RPMI7951 (cell line): ENCODE results near the gene PRR5L. TPM values are rescaled to one million over a fixed set of nuclear protein-coding genes. Genes with fewer than 3 reads are reported as not detected.

Experiments
- DNase-seq: peaks from one replicate; pipeline ENCODE4 v3.0.0-alpha.2; 2012; ENCODE audit warnings: low read depth
- total RNA-seq: library from RNA; depleted of rRNA; stranded (reverse); fragments of >200 nt; shearing (Covaris generic); gene quantifications from 2 replicates; pipeline ENCODE4 v1.2.3, GENCODE V29; 2014

Gene PRR5L
- total RNA-seq, 1 experiment from 2014 or later = 23.2 TPM

DNA sequence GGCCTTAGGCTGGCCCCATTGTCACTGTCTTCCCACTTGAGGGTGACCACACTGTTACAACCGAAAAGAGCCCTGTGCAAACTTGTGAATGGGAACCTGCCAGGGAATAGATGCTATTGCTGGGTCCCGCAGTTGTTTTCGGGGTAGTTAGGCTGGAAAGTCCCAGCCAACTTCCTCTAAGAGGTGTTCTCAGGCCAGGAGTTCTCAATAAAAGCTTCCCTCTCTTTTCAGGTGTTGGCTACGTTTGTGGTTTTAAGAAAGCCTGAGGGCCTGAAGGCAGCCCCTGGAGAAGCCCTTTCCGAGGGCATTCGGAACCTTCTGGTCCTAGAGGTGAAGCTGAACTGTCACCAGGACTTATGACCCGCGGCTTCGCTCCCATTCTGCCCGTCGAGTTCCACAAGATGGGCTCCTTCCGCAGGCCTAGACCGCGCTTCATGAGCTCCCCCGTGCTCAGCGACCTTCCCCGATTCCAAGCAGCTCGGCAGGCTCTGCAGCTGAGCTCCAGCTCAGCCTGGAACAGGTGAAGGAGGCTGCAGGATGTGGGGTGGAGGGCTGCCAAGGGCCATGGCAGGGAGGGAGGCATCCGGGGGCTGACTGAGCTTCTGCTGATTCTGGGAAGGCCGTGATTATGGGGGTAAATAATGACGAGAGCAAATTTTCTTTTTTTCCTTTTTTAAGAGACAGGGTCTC, 104.8 kb downstream of the PRR5L start:
- no peak for DNase-seq

DNA sequence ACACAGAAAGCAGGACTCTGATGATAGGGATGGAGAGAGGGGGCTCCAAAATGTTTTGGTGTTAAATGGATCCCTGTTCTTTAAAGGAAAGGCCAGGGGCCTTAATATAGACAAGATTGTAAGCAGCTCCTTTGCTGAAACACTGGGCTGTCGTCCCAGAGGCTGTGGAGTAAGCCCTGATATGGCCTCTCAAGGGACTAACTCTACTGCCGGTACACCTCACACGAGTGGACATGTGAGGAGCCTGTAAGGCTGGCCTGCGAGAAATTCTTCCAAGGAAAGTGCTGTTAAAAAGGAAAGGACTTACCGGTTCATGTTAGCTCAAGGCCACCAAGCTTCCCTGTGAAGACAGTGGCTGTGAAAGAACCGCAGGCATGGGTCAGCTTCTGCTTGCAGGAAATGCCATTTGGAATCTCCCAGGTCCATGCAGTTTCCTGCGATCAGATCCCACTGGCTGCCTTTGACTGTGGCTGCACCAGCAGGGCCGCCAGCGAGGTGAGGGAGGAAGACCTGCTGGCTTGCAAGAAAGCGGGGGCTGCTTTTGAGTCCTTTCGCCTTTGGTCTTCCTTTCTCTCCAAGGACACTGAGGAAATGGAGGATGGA, 106.6 kb downstream of the PRR5L start:
- DNase-seq = no peak

DNA sequence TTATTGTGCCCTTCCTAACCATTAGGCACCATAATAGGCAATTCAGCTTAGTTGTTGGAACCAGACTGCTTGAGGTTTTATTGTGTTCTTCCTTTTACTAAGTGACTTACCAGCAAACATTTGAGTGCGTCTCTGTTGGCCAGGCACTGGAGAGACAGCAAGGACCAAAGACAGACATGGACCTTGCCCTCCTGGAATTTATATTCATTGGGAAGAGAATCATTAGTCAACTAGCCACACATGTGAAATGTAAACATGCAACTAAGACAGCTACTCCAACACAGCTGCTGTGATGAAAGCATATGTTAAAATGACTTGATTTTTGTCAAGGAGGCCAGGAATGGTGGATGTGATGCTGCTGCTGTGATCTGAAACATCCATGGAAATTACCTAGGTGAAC, 107.6 kb downstream of the PRR5L start:
- DNase-seq = no peak

DNA sequence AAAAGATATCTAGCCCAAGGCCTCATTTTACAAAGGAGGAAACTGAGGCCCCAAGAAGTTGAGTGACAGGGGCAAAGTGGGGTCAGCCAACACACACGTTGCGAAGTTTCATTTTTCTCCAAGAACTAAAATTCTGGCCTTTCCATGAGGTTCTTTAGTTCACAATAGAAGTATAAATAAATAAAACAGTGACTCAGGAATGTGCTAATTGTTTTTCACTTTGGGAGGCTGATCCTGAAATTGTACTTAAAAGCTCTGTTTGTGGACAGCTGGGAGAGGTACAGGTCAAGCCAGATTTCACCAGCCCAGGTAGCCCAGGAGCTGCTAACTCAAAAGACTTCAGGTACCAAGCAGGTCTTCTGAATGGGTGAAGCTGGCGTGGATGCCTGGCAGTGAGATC, 108.7 kb downstream of the PRR5L start:
- DNase-seq = no peak

DNA sequence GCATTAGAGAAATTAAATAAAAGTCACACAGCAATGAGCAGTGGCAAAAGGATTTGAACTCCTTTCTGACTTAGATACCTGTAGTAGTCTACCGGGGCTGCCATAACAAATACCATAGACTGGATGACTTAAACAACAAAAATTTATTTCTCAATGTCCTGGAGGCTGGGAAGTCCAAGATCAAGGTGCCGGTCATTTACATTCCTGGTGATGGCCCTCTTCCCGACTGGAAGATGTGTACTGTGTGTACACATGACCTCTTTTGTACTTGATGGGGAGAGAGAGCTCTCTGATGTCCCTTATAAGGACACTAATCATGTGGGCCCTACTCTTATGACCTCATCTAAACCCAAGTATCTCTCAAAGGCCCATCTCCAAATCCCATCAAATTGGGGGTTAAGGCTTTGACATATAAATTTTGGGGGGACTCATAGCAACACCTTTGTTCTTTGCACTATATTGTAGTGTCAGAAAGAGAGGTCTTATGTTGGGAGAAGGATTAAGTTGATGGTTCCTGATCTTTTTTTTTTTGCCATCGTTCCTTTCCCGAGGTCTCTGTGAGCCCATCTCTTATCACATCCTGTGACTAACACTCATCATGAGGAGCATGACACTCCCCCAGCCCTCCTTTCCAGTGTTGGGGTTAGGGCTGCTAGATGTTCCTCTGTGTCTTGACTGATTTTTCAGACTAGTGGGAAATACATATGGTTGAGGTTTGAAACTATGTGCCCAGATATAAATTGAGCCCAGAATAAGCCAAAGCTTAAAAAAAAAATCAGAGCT, 109.7 kb downstream of the PRR5L start:
- no peak for DNase-seq

DNA sequence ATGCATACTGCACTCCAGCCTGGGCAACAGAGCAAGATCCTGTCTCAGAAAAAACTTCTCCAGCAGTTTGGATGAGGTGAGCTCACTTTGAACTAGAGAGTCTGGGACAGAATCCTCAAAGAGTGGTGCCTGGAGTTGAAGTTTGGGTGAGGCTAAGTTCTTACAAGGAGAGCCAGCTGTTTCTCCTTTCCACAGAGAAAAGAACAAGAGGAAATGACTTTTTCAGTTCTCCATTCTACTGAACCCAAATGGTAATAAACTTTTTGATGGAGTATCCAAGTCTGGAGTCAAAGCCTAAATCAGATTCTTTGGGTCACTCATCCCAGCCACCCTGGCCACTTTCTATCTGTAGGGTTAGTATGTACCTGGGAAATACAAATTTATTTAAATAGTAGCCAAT, 111.3 kb downstream of the PRR5L start:
- no peak for DNase-seq

DNA sequence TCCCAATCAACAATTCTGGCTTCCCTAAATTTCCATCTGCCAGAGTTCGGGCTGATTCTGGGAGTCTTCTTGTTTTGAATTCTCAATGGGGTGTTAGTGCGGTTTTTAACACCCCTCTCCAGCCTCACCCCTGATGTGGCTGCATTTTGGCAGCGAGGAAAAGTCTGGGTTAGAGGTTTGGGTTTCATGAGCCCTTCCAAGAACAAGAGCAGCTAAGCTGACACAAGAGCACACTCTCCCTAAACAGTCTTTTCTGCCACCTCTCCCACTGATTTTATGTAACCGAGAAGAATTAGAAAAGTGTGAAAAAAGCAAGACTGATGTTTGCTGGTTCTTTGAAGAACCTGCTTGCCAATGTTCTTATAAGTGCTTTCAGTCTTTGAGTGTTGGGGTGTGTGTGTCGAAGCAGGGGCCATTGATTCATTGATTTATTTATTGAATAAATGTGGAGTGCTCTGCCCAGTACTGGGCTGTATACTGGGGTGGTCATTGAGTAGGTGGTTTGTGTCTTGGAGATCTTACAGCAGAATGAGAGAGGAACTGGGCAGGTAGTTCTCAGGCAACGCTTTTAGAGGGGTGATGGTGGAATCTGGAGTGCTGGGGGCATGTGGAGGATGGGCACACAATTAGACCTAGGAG, 112.5 kb downstream of the PRR5L start:
- DNase-seq = no peak

DNA sequence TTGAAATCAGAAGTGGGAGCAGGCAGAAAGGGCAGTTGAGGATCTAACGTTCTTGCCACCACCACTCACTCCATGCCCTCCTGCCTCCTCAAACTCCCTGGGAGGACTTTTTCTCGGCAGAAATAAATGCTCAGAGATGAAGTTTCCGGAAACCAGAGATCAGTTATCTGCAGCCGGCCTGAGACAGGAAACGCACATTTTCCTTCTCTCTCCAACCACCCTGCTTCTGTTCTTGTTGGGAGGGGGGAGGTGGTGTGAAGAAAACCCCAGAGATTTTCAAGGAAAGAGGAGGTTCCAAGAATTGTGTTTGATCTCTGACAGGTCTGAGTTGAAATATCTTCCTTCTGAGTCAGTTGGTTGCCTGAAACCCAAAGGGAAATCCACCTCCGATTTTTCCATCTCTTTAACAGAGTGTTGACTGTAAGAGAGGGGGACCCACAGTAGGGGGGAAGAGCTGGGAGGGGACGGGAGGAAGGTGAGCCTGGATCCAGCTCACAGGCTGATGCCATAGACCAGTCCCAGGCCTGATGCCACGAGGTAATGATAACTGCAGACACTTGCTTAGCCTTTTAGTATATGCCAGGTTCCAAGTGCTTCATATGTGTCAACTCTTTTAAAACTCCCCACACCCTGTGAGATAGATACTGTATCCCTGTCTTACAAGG, 113.2 kb downstream of the PRR5L start:
- DNase-seq = no peak

DNA sequence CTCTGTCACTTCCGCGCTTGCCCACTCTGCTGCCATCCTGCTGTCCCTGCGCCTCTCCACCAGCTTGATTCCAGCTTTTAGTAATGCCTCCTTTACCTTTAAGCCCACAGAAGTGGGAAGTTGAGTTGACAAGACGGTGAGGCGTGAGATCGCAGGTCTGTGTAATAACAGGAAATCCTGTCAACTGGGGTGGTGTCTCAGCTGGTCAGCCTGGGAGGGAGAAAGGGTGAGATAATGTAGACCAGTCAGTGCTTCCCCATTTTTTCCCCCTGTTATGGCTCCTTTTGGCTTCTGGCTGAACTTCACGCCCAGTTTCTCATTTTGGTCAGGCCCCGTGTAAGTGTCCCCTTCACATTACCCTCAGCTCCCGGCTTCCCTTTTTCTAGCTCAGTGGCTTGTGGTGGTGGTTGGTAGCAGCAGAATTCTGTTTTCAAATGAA, 115.1 kb downstream of the PRR5L start:
- DNase-seq = no peak

DNA sequence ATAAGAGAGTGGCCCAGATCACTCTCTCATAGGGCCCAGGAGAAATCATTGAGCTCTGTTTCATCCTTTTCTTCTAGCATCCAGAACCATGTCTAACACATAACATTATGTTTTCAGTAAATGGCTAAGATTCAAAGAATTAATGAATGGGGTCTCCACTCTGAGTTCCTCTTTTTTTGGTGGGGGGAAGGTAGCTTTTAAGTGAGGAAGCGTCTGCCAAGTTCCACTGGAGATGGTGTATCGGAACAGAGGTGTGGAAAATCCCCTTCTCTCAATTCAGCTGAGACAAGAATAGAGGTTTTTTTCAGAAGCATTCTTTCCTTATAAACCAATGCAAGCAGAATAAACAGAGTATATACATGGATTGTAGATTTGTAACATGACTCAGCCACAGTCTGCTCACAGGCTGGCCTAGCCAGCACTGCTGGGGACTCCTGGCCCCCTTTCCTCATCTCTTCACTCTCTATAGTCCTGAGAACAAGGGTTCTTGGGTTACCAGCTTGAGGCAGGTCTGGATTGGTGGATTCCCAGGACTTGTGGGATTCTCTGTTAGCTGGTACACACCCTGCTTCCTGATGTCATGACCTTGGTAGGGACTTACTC, 116.8 kb downstream of the PRR5L start:
- DNase-seq = no peak

DNA sequence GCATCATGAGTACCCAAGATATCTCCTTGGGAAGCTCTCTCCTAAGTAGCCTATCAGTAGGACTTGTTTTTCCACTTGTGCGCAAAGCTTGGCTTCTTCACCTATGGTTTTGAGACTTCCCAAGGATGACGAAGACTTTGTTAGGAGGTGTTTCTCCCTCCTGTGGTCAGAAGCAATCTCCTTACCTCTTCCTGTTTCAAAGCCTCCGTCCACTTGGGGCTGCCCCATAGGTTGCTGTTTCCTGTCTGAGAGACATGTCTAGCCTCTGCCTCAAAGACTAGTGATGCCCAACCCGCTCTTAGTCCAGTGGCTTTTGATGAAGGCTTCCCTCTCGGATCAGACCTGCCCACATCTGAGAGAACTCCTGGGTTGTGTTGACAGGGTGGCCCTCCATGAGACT, 121.1 kb downstream of the PRR5L start:
- no peak for DNase-seq

DNA sequence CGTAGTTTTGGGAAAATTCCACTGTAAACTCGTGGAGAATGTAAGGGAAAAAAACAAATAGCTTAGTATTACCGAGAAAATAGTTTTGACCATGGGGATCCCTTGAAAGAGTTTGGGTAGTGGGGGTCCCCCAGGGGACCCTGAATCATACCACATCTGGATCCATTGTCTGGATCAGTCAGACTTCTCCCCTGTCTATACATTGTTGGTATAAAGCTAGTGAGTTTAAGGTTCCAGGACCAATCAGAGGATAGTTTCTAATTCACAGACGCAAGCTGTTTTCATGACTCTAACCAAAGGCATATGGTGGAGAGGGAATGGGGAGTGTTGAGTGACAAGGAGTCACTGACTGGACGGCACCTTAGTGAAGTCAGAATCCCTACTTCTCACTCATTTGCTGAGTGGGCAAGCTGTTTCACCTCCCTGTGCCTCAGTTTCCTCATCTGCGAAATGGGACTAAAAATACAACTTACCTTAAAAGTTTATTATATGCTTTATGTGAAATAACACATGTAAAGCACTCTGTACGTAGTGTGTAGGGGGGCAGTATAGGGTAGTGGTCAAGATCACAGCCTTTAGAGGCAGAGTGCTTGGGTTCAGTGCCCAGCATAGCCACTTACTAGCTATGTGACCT, 123.8 kb downstream of the PRR5L start:
- DNase-seq = no peak

DNA sequence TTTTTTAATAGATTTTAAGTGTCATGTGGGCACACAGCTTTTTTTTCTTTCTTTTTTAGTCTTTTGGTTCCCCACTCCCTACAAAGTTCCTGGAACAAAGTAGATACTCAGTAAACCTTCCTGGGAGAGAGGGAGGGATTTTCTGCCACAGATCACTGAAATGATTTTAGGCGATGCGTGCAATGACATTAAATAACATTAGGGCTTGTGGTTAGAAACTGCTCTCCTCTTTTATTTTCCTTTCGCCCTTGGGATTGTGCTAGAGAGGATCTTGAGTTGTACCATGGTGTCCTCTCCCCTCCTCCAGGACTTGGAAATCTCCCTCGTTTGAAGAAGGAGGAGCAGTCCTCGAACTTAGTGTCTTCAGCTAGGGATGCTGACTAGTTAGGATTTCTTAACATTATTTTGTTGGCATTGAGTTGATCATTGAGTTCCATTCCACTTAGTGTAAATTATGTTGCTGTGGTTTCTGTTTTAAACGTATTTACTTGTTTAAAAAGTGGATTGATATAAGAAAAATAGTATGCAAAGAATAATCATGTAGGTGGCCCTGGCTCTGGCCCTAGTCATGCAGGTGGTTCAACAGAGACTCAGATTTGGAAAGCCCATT, 125.6 kb downstream of the PRR5L start:
- DNase-seq = peak; percentile 58

DNA sequence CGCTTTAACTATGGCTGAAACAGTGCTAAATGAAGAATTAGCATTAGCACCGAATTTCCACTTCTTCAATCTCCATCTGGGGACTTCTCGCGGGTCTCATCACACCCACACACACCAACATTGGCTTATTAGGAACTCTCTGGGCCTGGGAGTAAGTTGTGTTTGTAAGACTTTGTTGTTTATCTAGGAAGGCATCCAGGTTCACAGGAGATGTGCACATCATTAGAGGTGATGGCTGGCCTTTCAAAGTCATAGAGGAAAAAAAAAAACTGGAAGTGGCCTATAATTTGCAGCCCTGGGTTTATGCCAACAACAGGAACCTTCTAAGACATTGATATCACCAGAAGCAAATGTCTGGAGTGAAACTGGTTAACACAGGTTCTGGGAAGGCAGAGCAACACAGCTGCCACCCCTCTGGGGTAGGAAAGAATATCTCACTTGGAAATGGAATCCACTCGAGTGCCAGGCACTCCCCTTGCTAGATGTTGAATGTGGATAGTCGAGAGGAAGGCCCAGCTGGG, 129.5 kb downstream of the PRR5L start:
- DNase-seq = peak; percentile 82

DNA sequence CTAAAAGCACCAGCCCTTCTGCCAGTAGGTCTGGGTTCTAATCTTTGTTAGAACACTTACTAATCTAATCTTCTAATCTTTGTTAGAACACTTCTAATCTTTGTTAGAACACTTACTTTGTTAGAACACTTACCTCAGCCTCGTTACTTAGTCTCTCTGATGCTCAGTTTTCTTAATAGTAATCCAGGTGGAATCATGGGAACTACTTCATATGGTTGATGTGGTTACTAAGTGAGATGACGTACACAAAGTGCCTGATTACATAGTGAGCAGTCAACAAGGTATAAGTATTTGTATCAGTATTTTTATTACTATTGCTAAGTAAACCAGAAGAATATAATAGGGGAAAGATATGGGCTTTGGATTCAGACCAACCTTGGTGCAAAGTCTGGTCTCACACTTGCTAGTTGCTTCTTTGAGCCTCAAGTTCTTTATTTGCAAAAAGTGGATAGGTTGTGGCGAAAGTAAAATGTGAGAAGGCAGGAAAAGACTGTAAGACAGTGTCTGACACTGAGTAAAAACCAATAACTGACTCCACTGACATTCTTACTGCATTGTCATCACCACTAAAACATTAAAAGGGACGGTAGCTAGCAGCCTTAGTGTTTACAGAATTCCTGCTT, 130.2 kb downstream of the PRR5L start:
- DNase-seq = no peak

DNA sequence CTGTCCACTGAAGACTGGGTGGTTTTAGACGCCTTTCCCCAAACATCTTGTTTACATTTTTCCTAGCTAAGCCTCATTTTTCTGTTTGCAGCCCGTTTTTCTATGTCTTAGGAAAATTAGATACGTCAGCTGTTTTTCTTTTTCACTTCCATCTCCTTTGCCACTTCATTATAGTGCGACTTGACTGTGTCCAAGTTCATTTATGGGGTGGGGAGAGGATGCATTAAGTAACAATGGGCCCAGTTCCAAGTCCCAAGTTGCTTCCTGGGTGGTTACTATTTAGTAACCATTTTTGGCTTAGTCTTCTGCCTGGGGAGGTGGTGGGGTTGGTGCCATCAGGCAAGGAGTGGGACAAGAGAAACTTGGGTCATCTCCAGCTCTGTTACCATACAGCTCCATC, 131.0 kb downstream of the PRR5L start:
- DNase-seq = peak; percentile 57

DNA sequence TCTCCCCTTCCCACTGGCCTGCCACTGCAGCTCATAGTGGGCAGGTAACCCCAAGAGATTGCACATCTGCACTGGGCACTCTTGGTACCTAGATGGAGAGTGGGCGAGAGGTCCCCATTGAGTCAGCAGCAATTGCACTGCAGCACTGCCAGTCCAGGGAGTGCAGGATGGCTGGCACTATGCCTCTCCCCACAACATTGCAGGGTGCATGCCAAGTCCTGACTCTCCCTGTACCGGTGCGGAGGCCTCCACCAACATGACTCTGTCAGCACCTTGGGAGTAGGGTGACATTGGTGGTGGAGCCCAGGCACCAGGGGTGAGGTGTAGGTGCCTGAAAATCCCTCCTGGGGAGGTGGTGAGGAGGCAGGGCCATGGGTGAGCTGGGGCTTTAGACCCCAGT, 131.8 kb downstream of the PRR5L start:
- peak; percentile 61 for DNase-seq

DNA sequence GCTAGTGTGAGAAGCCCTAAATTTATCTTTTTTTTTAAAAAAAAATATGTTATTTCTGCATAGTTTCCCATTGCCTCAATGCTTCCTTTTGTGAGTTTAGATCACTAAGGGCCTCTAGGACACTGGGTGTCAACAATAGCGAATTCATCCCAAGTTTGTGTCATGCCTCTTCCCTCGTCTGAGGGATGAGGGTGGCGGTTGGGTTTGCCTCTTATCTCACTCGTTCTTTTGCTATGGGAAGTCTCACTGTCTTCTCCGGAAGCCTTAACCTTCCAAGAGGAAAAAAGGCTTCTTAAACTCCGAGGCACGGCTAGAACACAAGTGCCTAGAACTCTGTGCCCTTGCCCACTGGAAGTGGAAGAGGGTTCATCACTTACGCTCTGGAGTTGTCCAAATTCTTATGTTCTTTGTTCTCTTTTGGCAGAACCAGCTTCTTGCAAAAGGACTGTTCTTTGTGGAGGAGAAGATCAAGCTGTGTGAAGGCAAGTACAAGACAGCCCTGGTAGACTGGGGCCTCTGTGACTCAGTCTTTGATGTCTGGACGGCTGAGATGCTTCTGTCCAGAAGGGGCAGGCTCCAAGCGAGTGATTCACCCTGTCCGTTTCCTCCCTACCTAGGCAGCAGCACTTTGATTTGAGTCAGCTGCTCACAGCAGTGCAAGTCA, 135.5 kb downstream of the PRR5L start:
- peak; percentile 96 for DNase-seq

DNA sequence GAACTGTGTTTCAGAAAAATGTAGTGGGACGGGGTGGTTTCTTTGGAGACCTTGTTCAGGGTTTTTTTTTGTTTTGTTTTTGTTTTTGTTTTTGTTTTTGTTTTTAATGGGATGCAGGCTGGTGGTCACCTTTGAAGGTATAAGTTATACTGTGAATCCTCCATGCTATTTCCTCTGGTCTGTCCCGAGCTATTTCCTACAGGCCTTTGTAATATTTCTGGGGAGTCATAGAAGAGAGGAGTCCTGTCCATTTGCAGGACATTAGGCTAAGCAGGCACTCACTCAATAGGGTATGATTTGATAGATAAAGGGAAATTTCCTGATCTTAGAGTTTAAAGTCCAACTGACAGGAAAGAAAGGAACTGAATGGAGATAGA, 136.0 kb downstream of the PRR5L start:
- DNase-seq = no peak
